DND-41 (cell line): ENCODE data around the gene NOS1AP.
"Not testable (repeated sequence)": the region's sequence is repeated elsewhere in the genome, so short reads cannot be mapped to it uniquely, and the experiment has no call there.

Experiments
- EZH2 ChIP-seq: IDR thresholded peaks from 3 replicates; pipeline ENCODE4 v1.6.1; 2012; ENCODE audit warnings: borderline replicate concordance, low read depth, mild to moderate bottlenecking, moderate library complexity, low read length, inconsistent platforms; ENCODE audit not compliant: severe bottlenecking
- TF ChIP-seq, protein P1 (sequence below): IDR thresholded peaks from 2 replicates; pipeline ENCODE4 v1.5.1; 2012; ENCODE audit warnings: borderline replicate concordance, low read length, moderate library complexity, mild to moderate bottlenecking; ENCODE audit not compliant: poor library complexity, severe bottlenecking; ENCODE audit errors: extremely low read depth

DNA sequence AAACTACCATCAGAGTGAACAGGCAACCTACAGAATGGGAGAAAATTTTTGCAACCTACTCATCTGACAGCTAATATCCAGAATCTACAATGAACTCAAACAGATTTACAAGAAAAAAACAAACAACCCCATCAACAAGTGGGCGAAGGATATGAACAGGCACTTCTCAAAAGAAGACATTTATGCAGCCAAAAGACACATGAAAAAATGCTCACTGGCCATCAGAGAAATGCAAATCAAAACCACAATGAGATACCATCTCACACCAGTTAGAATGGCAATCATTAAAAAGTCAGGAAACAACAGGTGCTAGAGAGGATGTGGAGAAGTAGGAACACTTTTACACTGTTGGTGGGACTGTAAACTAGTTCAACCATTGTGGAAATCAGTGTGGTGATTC, 104.1 kb downstream of the NOS1AP start:
- TF ChIP-seq EZH2: not testable (repeated sequence)
- TF ChIP-seq, protein P1, sequence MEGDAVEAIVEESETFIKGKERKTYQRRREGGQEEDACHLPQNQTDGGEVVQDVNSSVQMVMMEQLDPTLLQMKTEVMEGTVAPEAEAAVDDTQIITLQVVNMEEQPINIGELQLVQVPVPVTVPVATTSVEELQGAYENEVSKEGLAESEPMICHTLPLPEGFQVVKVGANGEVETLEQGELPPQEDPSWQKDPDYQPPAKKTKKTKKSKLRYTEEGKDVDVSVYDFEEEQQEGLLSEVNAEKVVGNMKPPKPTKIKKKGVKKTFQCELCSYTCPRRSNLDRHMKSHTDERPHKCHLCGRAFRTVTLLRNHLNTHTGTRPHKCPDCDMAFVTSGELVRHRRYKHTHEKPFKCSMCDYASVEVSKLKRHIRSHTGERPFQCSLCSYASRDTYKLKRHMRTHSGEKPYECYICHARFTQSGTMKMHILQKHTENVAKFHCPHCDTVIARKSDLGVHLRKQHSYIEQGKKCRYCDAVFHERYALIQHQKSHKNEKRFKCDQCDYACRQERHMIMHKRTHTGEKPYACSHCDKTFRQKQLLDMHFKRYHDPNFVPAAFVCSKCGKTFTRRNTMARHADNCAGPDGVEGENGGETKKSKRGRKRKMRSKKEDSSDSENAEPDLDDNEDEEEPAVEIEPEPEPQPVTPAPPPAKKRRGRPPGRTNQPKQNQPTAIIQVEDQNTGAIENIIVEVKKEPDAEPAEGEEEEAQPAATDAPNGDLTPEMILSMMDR: not testable (repeated sequence)
